Body of pancreas (tissue), 4 donors: ENCODE results near the gene UBL4A.

Experiments used
- CTCF ChIP-seq, 7 experiments: fragments of 450-650 bp in 4 of 7; fragments of 200-600 bp in 3 of 7; sonication (generic) in 3 of 7; IDR thresholded peaks; one replicate each; pipeline ENCODE4 v1.5.1; 2016 to 2019; ENCODE audit warnings: antibody characterized with exemption in 7 of 7
- POLR2A ChIP-seq, 3 donors: fragments of 450-650 bp; IDR thresholded peaks; one replicate each; pipeline ENCODE4 v1.6.1; 2016; ENCODE audit warnings: antibody characterized with exemption in 3 of 3, mild to moderate bottlenecking in 2 of 3

- TF ChIP-seq POLR2A (IDR thresholded peaks at IDR 0.05) (no peak), CTCF (IDR thresholded peaks at IDR 0.05) (no peak)
Observed at GRCh38 chrX:154507673-154508383, 21.4 kb upstream of the UBL4A start.
